Muscle of leg (tissue), 11 donors: ENCODE data around the gene TMEM154. TPM values are rescaled to one million over a fixed set of nuclear protein-coding genes. Genes with fewer than 3 reads are reported as not detected.

ENCODE experiments used
- DNase-seq: peaks from one replicate; pipeline ENCODE4 v3.0.0; 2013
- H3K27ac ChIP-seq: one replicate; pipeline ENCODE4 v1.5.1; 2013; ENCODE audit warnings: mild to moderate bottlenecking, low read length, control low read depth
- H3K27me3 ChIP-seq: one replicate; pipeline ENCODE4 v1.6.1; 2013; ENCODE audit warnings: low read length; ENCODE audit not compliant: control insufficient read depth, insufficient read depth
- H3K36me3 ChIP-seq: one replicate; pipeline ENCODE4 v1.6.1; 2013; ENCODE audit warnings: low read length; ENCODE audit not compliant: control insufficient read depth, insufficient read depth
- H3K4me1 ChIP-seq: one replicate; pipeline ENCODE4 v1.6.1; 2013; ENCODE audit warnings: low read length; ENCODE audit not compliant: control insufficient read depth, insufficient read depth
- H3K4me3 ChIP-seq: one replicate; pipeline ENCODE4 v1.5.1; 2013; ENCODE audit warnings: low read length, control low read depth
- H3K9me3 ChIP-seq: replicated peaks from 2 replicates; pipeline ENCODE4 v1.6.1; 2013; ENCODE audit warnings: low read depth, low read length; ENCODE audit not compliant: control insufficient read depth
- WGBS: methylation state at CpG from one replicate; pipeline ENCODE4 v1.1.5; 2013; ENCODE audit warnings: missing lambda C conversion rate; ENCODE audit not compliant: insufficient coverage; 5-methylcytosine and 5-hydroxymethylcytosine counted together
- polyA plus RNA-seq, 8 donors: library from polyadenylated mRNA; unstranded; fragments of 120-200 nt; gene quantifications; one replicate each; pipeline versions ENCODE4 v1.2.1 to v1.2.3, GENCODE V29; 2013; ENCODE audit warnings: inconsistent platforms in 1 of 8, low replicate concordance in 1 of 8; ENCODE audit not compliant: insufficient read length in 8 of 8, insufficient read depth in 1 of 8
- total RNA-seq: library from RNA; stranded (reverse); fragments of 120-200 nt; gene quantifications from one replicate; pipeline ENCODE4 v1.2.4, GENCODE V29; 2013

TMEM154 gene
- total and polyA plus RNA-seq, 9 donors, result 0.15 to 1.9 (median 0.79) TPM

- H3K27me3 ChIP-seq, result peaks cover 6% of the 10 kb centered on the region
- H3K27ac ChIP-seq, result no peak overlapping the region
- DNase-seq, result no peak
- H3K36me3 ChIP-seq, result no peaks in the 10 kb centered on the region
- no CpG with 5 or more reads among the region's 3 CpGs for WGBS
- peaks cover 12% of the 10 kb centered on the region for H3K4me1 ChIP-seq
- no peak overlapping the region for H3K4me3 ChIP-seq
- no peaks in the 10 kb centered on the region for H3K9me3 ChIP-seq
These were observed 4.2 kb upstream of the TMEM154 start for GRCh38 chr4:152684007-152684406.

- no peak for DNase-seq
- Histone ChIP-seq H3K4me3 (no peak overlapping the region), H3K4me1 (peaks cover 10% of the 10 kb centered on the region), H3K36me3 (no peaks in the 10 kb centered on the region), H3K27ac (no peak overlapping the region), H3K27me3 (peaks cover 10% of the 10 kb centered on the region), H3K9me3 (no peaks in the 10 kb centered on the region)
- 52% methylated on average over 3 of the region's 9 CpGs for WGBS
These were observed 2.5 kb upstream of the TMEM154 start for GRCh38 chr4:152682143-152682941.

GRCh38 chr4:152680988-152681603 lies 1.3 kb upstream of the TMEM154 start:
- DNase-seq, result no peak
- Histone ChIP-seq H3K4me1 (peaks cover 7% of the 10 kb centered on the region), H3K4me3 (no peak overlapping the region), H3K27ac (no peak overlapping the region), H3K27me3 (peaks cover 10% of the 10 kb centered on the region), H3K36me3 (no peaks in the 10 kb centered on the region), H3K9me3 (no peaks in the 10 kb centered on the region)
- no CpG with 5 or more reads among the region's 8 CpGs for WGBS

GRCh38 chr4:152678841-152679240 lies 956 bp downstream of the TMEM154 start:
- Histone ChIP-seq H3K27me3 (peaks cover 11% of the 10 kb centered on the region), H3K4me1 (peaks cover 7% of the 10 kb centered on the region), H3K4me3 (no peak overlapping the region), H3K36me3 (no peaks in the 10 kb centered on the region), H3K9me3 (no peaks in the 10 kb centered on the region), H3K27ac (no peak overlapping the region)
- WGBS, result no CpG with 5 or more reads among the region's 1 CpG
- DNase-seq, result no peak

GRCh38 chr4:152677117-152677516 lies 2.7 kb downstream of the TMEM154 start:
- no peak overlapping the region for H3K4me3 ChIP-seq
- H3K4me1 ChIP-seq, result peaks cover 7% of the 10 kb centered on the region
- H3K36me3 ChIP-seq, result no peaks in the 10 kb centered on the region
- H3K9me3 ChIP-seq, result no peaks in the 10 kb centered on the region
- DNase-seq, result no peak
- no CpG with 5 or more reads among the region's 2 CpGs for WGBS
- peaks cover 11% of the 10 kb centered on the region for H3K27me3 ChIP-seq
- H3K27ac ChIP-seq, result no peak overlapping the region

GRCh38 chr4:152676052-152676854 lies 3.5 kb downstream of the TMEM154 start:
- no peak overlapping the region for H3K4me3 ChIP-seq
- peaks cover 7% of the 10 kb centered on the region for H3K4me1 ChIP-seq
- no peak overlapping the region for H3K27ac ChIP-seq
- no CpG with 5 or more reads among the region's 3 CpGs for WGBS
- DNase-seq, result no peak
- no peaks in the 10 kb centered on the region for H3K36me3 ChIP-seq
- H3K9me3 ChIP-seq, result no peaks in the 10 kb centered on the region
- H3K27me3 ChIP-seq, result peaks cover 11% of the 10 kb centered on the region

GRCh38 chr4:152674359-152674758 lies 5.4 kb downstream of the TMEM154 start:
- H3K36me3 ChIP-seq, result no peaks in the 10 kb centered on the region
- no peak overlapping the region for H3K27ac ChIP-seq
- peaks cover 7% of the 10 kb centered on the region for H3K27me3 ChIP-seq
- no peak for DNase-seq
- H3K4me3 ChIP-seq, result no peak overlapping the region
- 61% methylated on average over 2 of the region's 3 CpGs for WGBS
- peaks cover under 1% of the 10 kb centered on the region for H3K4me1 ChIP-seq
- H3K9me3 ChIP-seq, result no peaks in the 10 kb centered on the region

GRCh38 chr4:152673489-152673888 lies 6.3 kb downstream of the TMEM154 start:
- Histone ChIP-seq H3K27me3 (peaks cover 4% of the 10 kb centered on the region), H3K36me3 (no peaks in the 10 kb centered on the region), H3K9me3 (no peaks in the 10 kb centered on the region), H3K4me3 (no peak overlapping the region), H3K27ac (no peak overlapping the region), H3K4me1 (no peaks in the 10 kb centered on the region)
- 93% methylated on average over 3 of the region's 4 CpGs for WGBS
- DNase-seq, result no peak

- WGBS, result 79% methylated on average over 3 of the region's 4 CpGs
- Histone ChIP-seq H3K27ac (no peak overlapping the region), H3K36me3 (no peaks in the 10 kb centered on the region)
These were observed 7.3 kb downstream of the TMEM154 start for GRCh38 chr4:152672206-152673092.

More at GRCh38 chr4:152672206-152673092, 7.3 kb downstream of the TMEM154 start:
- no peak overlapping the region for H3K4me3 ChIP-seq
- no peaks in the 10 kb centered on the region for H3K9me3 ChIP-seq
- H3K4me1 ChIP-seq, result no peaks in the 10 kb centered on the region
- H3K27me3 ChIP-seq, result peaks cover 4% of the 10 kb centered on the region
- no peak for DNase-seq
